GF-D8 (cell line): ENCODE results near the gene BMPR2.
"Not testable (repeated sequence)": the region's sequence is repeated elsewhere in the genome, so short reads cannot be mapped to it uniquely, and the experiment has no call there.

Source experiments
- DNase-seq: peaks from one replicate; lab custom pipeline; 2025; lab: John Stamatoyannopoulos, UW

Gene BMPR2

GRCh38 chr2:202452744-202453143, 76.6 kb downstream of the BMPR2 start:
- DNase-seq: no peak

DNA sequence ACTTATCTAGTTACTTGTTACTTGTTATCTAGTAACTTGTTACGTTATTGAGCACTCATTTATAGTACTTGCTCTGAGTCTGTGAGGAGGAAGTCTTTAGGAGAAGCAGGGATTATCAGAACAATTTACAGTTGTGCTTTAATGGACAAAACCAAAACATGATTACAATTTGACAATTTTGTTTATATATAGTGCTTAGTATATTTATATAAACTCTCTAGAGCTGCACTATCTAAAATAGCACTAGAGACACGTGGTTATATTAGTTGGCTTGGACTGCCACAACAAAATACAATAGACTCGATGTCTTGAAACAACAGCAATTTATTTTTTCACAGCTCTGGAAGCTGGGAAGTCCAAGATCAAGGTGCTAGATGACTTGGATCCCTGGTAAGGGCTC, 78.4 kb downstream of the BMPR2 start:
- no peak for DNase-seq

DNA sequence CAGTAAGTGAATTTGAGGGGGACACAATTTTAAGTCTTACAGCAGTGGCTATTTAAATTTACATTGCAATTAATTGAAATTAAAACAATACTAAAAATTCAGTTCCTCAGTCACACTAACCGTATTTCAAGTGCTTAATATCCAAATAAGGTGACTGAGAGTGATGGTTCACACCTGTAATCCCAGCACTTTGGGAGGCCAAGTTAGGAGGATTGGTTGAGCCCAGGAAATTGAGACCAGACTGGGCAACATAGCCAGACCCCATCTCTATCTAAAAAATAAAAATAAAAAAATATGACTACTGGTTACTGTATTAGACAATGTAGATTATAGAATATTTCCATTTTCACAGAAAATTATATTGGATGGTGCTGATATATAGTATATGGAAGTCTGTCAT, 79.0 kb downstream of the BMPR2 start:
- DNase-seq: no peak

GRCh38 chr2:202460119-202460518, 84.0 kb downstream of the BMPR2 start:
- DNase-seq: no peak

DNA sequence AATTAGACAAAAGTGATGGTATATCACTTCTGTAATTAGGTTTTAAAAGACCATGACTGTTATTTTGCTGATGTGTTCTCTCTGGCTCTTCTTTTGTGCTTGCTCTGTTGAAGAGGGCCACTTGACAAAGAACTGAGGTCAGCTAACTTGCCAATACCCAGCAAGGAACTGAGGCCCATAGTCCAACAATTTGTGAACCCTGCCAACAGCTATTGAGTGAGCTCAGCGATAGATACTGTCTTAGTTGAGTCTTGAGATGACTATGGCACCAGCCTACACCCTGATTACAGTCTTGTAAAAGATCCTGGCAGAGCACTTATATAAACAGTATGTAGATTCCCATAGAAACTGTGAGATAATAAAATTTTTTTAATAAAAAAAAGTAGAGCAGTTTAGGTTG, 103.0 kb downstream of the BMPR2 start:
- DNase-seq: no peak

- DNase-seq: no peak
Measured at GRCh38 chr2:202479610-202480009, 103.5 kb downstream of the BMPR2 start.

DNA sequence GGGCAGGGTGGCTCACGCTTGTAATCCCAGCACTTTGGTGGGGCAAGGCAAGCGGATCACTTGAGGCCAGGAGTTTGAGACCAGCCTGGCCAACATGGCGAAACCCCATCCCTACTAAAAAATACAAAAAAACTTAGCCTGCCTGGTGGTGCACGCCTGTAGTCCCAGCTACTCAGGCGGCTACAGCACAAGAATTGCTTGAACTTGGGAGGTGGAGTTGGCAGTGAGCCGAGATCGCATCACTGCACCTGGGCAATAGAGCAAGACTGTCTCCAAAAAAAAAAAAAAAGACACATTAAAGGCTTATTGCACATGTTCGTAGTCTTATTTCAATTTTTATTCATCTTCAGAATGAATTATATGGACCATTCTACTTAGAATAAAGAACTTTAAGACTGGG, 110.2 kb downstream of the BMPR2 start:
- no peak for DNase-seq

DNA sequence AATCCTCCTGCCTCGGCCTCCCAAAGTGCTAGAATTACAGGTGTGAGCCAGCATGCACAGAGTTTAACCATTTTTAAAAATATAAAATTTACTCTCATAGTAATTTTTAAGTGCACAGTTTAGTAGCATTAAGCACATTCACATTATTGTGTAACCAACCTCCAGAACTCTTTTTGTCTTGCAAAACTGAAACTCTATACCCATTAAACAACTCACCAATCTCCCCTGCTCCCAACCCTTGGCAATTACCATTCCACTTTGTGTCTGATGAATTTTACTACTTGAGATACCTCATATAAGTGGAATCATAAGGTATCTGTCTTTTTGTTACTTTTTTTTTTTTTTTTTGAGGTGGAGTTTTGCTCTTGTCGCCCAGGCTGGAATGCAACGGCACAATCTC, 112.5 kb downstream of the BMPR2 start:
- DNase-seq: no peak

- DNase-seq: no peak
Measured at GRCh38 chr2:202490479-202490878, 114.4 kb downstream of the BMPR2 start.

DNA sequence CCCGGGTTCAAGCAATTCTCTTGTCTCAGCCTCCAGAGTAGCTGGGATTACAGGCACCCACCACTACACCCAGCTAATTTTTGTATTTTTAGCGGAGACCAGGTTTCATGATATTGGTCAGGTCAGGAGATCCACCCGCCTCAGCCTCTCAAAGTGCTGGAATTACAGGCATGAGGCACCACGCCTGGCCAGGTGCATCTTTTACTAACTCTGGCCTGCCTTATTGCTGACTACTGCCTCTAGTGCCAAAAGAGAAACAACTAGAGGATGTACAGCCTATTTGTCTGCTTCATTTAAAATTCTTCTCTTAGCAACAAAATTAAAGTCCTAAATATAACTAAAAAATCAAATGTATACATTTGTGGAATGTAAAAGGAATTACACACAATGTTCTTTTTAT, 115.4 kb downstream of the BMPR2 start:
- no peak for DNase-seq

- no peak for DNase-seq
Measured at GRCh38 chr2:202494300-202495229, 118.4 kb downstream of the BMPR2 start.

- DNase-seq: no peak
Measured at GRCh38 chr2:202495230-202495604, 119.1 kb downstream of the BMPR2 start.

- not testable (repeated sequence) for DNase-seq
Measured at GRCh38 chr2:202496835-202497472, 120.8 kb downstream of the BMPR2 start.

GRCh38 chr2:202497473-202497866, 121.3 kb downstream of the BMPR2 start:
- DNase-seq: not testable (repeated sequence)

- DNase-seq: not testable (repeated sequence)
Measured at GRCh38 chr2:202499841-202500240, 123.7 kb downstream of the BMPR2 start.

DNA sequence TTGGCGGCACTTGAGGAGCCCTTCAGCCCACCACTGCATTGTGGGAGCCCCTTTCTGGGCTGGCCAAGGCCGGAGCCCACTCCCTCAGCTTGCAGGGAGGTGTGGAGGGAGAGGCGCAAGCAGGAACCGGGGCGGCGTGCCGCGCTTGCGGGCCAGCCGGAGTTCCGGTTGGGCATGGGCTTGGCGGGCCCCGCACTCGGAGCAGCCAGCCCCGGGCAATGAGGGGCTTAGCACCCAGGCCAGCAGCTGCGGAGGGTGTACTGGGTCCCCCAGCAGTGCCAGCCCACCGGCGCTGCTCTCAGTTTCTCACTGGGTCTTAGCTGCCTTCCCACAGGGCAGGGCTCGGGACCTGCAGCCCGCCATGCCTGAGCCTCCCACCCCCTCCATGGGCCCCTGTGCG, 127.1 kb downstream of the BMPR2 start:
- not testable (repeated sequence) for DNase-seq

- DNase-seq: no peak
Measured at GRCh38 chr2:202508686-202509085, 132.6 kb downstream of the BMPR2 start.

GRCh38 chr2:202510911-202511310, 134.8 kb downstream of the BMPR2 start:
- no peak for DNase-seq

DNA sequence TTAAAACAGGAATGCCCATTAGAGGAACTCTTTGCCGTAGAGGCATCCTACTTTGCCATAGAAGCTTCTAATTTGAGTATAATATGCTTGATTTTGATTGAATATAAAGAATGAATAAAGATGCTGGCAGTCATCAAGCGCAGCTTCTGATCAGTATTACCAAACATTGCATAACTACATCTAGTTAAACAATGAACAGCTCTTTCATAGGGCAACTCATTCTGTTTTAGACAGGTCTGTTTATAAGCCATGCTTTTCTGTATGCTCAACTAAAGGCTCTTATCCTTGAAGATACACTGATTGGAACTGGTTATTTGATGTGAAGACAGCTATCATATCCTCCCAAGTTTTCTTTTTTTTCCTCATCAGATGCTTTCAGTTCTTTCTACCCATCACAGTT, 136.0 kb downstream of the BMPR2 start:
- no peak for DNase-seq

- no peak for DNase-seq
Measured at GRCh38 chr2:202514732-202515131, 138.6 kb downstream of the BMPR2 start.

DNA sequence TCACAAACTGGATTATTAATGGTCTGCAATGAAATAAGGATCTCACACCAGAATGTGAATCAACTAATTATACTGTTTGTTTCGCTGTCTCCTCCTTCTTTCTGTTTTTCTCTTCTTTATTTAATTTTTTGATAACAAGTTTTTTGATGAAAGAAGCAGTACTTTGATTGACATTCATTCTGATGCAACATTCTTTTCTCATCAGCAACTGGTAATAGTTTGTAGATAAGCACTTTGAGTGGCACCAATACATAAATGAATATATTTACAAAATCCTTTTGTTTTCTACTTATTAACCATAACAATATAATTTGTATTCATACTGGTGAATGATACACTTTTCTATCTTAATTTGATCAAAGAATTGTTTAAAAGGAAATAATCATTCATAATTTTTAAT, 143.3 kb downstream of the BMPR2 start:
- no peak for DNase-seq

GRCh38 chr2:202521470-202521869, 145.3 kb downstream of the BMPR2 start:
- no peak for DNase-seq

DNA sequence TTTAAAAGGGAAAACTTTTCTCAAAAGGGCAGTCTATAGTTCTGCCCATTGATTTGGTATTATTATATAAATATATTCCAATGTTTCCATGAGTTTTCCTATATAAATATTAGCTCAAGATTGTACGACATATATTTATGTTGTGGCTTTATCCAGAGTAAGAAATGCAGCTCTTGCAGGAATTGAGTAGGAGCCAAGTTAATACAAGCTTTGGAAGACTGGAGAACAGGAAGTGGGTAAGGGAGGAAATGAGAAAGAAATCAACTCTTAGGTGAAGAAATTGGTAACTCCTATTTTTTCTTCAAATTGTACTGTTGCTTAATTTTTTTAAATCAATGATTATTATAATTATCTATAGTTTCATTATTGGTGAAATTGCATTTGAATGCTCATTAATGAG, 153.3 kb downstream of the BMPR2 start:
- DNase-seq: no peak

- no peak for DNase-seq
Measured at GRCh38 chr2:202530038-202530437, 153.9 kb downstream of the BMPR2 start.
